ENCODE data around the gene KDM2B. TPM values are rescaled to one million over a fixed set of nuclear protein-coding genes. Genes with fewer than 3 reads are reported as not detected.

Gene KDM2B
- polyA plus RNA-seq, 1 donor from 2014 or later = 49.0 TPM

DNA sequence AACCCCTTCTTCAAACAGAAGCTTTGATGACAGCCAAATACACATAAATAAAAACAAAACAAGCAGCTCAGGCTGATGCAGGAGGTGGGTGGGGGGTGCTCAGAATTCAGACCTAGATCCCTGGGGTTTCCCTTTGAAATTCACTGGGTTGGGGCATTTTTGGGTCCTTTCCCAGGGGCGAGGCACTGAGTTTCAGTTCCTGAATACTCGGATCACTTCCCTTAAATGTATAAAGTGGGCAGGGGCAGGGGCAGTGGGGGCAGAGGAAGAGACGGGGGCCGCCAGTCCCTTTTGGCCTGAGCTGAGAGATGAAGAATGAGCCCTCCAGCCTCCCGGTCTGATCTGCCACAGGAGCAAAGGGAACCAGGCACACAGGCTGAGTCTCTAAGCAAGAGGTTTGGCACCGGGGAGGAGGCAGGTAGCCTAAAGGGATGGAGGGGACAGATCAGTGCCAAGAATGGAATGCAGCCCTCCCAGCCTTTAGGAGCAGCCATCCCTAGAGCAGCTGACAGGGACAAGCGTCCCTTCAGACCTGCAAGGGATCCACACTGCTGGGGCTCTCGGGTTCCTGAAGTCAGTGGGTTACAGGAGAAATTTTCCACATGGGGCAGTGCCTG lies 20.3 kb downstream of the KDM2B start:
- H3K27me3 Mint-ChIP-seq = no peaks in the 10 kb centered on the region
- peak overlapping the region; percentile 57 to 88 (median 80) for H3K27ac Mint-ChIP-seq
- H3K4me1 Mint-ChIP-seq = peaks cover 13 to 31% (median 30%) of the 10 kb centered on the region in 3 donors
- no peaks in the 10 kb centered on the region for H3K36me3 Mint-ChIP-seq
- no peaks in the 10 kb centered on the region for H3K9me3 Mint-ChIP-seq
- peak overlapping the region in 3 of 4 donors; percentile 10 to 50 (median 17) for H3K4me3 Mint-ChIP-seq

DNA sequence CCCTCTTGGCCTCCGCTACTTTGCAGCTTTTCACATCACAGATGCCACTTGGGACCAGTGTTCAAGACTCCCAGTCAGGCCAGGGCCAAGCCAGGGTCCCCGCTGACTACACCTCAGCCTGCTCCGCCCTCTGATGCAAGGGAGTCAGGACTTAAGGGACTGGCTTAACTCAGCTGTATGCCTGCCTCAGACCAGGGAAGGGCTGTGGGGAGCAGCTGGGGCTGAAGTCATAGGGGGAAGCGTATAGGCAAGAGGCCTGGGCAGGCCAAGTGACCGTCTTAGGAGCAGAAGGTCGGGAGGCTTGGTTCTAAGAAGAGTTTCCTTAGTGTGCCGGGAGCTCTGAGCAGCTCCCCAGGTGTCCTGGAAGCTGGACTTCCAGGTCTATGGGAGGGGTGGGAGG lies 21.9 kb downstream of the KDM2B start:
- Mint-ChIP-seq H3K27me3 (no peaks in the 10 kb centered on the region), H3K27ac (peak overlapping the region in 2 of 3 donors; percentile 80 to 94), H3K4me1 (peaks cover 13 to 31% (median 30%) of the 10 kb centered on the region in 3 donors), H3K4me3 (peak overlapping the region in 1 of 4 donors; percentile 57), H3K36me3 (no peaks in the 10 kb centered on the region), H3K9me3 (no peaks in the 10 kb centered on the region)

DNA sequence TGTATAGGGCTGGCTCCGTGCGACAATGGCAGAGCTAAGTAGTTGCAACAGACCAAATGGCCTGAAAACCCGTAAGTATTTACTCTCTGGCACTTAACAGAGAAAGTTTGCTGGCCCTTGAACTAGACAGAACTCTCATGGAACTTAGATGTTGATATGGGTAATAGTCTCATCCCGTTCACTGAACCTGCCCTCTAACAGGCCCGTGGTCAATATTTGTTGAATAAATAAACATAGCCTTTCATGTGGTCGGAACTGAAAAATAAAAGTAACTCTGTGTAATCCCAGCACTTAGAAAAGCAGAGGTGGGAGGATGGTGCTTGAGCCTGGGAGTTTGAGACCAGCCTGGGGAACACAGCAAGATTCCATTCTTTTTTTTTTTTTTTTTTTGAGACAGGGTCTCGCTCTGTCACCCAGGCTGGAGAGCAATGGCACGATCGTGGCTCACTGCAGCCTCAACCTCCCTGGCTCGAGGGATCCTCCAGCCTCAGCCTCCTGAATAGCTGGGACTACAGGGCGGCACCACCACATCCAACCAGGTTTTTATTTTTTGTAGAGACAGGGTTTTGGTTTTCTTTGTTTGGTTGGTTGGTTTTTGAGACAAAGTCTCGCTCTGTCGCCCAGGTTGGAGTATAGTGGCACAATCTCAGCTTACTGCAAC lies 29.7 kb downstream of the KDM2B start:
- Mint-ChIP-seq H3K4me1 (peaks cover 0 to 2% (median 0%) of the 10 kb centered on the region in 3 donors), H3K9me3 (no peaks in the 10 kb centered on the region), H3K36me3 (no peaks in the 10 kb centered on the region), H3K27ac (peak overlapping the region in 1 of 3 donors; percentile 50), H3K27me3 (no peaks in the 10 kb centered on the region), H3K4me3 (no peak overlapping the region)

DNA sequence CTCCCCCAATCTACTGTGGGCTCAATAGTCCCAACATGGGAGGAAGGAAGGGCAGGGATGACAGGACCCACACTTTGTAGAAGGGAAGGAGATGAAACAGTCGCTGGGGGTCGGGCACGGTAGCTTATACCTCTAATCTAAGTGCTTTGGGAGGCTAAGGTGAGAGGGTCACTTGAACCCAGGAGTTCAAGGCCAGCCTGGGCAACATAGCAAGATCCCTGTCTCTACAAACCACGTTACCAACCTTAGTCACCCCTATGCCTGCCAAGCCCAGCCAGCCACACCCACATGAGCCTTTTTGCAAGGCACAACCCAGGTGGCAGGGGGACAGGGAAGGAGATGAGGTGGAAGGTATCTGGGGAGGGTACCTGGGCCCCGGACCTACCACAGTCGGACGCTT lies 31.7 kb downstream of the KDM2B start:
- no peak overlapping the region for H3K27ac Mint-ChIP-seq

DNA sequence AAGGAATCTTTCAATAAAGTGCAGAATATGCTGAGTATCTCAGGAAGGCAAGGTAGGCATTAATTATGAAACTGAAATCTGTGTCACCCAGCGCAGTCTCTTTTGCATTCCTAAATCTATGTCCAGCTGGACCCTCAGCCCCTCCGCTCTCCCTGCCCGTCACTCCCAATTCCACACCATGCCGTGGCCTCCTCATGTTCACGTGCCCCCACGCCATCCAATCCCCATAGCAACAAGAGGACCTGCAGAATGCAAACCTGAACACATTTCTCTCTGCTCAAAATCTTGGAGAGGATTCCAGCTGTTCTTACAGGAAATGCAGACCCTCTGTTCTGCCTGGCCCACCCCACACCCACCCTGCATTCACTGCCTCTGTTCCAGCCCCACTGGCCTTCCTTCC lies 35.3 kb downstream of the KDM2B start:
- H3K9me3 Mint-ChIP-seq = no peaks in the 10 kb centered on the region

More for the DNA sequence above, 31.7 kb downstream of the KDM2B start:
- no peaks in the 10 kb centered on the region for H3K9me3 Mint-ChIP-seq
- H3K27me3 Mint-ChIP-seq = no peaks in the 10 kb centered on the region
- peaks cover 3% of the 10 kb centered on the region for H3K36me3 Mint-ChIP-seq
- H3K4me3 Mint-ChIP-seq = no peak overlapping the region
- H3K4me1 Mint-ChIP-seq = peaks cover 0 to 4% (median 1%) of the 10 kb centered on the region in 3 donors

DNA sequence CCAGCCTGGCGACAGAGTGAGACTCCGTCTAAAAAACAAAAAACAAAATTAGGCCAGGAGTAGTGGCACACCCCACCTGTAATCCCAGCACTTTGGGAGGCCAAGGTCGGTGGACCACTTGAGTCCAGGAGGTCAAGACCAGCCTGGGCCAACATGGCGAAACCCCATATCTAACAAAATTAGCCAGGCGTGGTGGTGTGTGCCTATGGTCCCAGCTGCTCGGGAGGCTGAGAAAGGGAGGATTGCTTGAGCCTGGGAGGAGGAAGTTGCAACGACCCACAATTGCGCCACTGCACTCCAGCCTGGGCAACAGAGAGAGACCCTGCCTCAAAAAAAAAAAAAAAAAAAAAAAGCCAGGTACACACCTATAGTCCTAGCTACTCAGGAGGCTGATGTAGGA lies 37.0 kb downstream of the KDM2B start:
- H3K4me3 Mint-ChIP-seq = no peak overlapping the region
- H3K27me3 Mint-ChIP-seq = no peaks in the 10 kb centered on the region
- H3K27ac Mint-ChIP-seq = no peak overlapping the region
- H3K4me1 Mint-ChIP-seq = peaks cover 1 to 2% (median 2%) of the 10 kb centered on the region in 3 donors
- peaks cover 3% of the 10 kb centered on the region for H3K36me3 Mint-ChIP-seq
- H3K9me3 Mint-ChIP-seq = no peaks in the 10 kb centered on the region

More for the DNA sequence above, 35.3 kb downstream of the KDM2B start:
- Mint-ChIP-seq H3K27me3 (no peaks in the 10 kb centered on the region), H3K27ac (no peak overlapping the region), H3K4me1 (peaks cover 0 to 2% (median 1%) of the 10 kb centered on the region in 3 donors), H3K36me3 (peaks cover 3% of the 10 kb centered on the region), H3K4me3 (no peak overlapping the region)

DNA sequence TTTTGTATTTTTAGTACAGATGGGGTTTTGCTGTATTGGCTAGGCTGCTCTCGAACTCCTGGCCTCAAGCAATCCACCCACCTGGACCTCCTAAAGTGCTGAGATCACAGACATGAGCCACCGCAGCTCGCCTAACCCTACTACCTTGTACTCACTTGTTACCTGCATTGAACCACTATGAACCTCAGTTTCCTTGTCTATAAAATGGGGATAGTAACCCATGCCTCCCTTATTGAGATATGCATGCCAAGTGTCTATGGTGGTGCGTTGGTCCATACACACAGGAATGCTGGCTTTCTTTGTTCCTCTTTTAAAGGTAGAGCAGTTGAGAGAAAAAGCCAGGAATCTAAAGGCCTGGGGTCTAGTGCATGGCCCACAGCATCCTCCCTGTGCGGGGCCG lies 40.9 kb downstream of the KDM2B start:
- H3K27ac Mint-ChIP-seq = peak overlapping the region in 2 of 3 donors; percentile 23 to 92

DNA sequence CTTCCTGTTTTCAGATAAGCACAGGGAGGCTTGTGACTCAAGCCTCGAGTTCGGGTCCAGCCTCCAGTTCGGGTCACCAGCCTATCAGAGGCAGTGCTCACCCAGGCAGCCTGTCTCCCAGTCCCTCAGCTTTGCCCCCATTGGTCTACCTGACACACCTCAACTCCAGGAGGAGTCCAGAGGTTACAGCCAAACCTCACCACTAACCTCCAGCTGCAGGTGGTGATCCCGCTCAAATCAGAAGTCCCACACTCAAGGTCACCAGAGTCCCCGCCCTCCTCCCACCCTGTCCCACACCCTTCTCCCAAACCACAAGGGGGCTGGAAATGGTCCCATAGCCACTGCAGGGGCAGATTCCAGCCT lies 42.1 kb downstream of the KDM2B start:
- peaks cover 11 to 32% (median 20%) of the 10 kb centered on the region in 3 donors for H3K4me1 Mint-ChIP-seq
- peaks cover 2% of the 10 kb centered on the region for H3K36me3 Mint-ChIP-seq
- peak overlapping the region; percentile 83 to 99 (median 95) for H3K27ac Mint-ChIP-seq
- H3K27me3 Mint-ChIP-seq = no peaks in the 10 kb centered on the region
- peak overlapping the region; percentile 77 to 98 (median 94) for H3K4me3 Mint-ChIP-seq
- H3K9me3 Mint-ChIP-seq = no peaks in the 10 kb centered on the region

More for the DNA sequence above, 40.9 kb downstream of the KDM2B start:
- peaks cover 7 to 25% (median 13%) of the 10 kb centered on the region in 3 donors for H3K4me1 Mint-ChIP-seq
- H3K27me3 Mint-ChIP-seq = no peaks in the 10 kb centered on the region
- H3K36me3 Mint-ChIP-seq = no peaks in the 10 kb centered on the region
- peak overlapping the region in 1 of 4 donors; percentile 98 for H3K4me3 Mint-ChIP-seq
- H3K9me3 Mint-ChIP-seq = no peaks in the 10 kb centered on the region

DNA sequence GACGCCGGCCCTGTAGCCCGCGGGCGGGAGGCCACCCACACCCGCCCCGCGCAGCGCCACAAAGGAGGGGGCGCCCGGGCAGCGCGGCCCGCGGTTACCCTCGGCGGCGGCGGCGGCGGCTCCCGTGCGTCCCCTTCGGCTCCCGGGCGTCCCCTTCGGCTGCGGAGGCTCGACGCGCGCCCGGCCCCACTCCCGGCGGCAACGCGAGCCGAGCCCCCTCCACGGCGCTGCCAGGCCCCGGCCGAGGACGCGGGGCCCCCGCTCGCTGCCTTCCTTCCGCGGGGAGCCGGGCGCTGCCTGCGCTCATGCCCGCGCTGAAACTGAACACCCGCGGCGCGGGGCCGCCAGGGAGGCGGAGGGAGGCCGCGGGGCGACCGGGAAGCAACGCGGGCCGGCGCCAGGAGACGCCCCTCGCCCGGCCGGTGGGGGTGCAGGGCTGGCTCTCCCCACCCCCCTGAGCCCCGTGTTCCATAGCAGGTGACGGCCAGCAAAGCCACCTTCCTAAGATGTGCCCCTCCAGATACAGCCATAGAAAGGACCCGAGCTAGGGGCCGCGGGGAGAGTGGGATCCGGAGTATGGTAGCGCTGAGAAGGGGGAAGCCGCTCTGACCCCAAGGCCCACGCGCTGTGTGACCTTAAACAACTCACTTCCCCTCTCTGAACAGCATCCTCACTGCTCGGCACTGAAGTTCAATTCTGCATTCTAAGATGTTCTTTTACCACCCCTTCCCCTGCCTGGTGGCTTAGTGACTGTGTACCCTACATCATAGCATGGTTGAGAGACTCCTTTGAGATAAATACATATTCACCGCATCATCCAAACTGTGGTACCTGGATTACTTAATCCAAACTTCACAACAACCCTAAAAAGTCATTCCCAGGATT lies 42.8 kb downstream of the KDM2B start:
- no peaks in the 10 kb centered on the region for H3K27me3 Mint-ChIP-seq
- peaks cover 15 to 32% (median 25%) of the 10 kb centered on the region in 3 donors for H3K4me1 Mint-ChIP-seq
- H3K9me3 Mint-ChIP-seq = no peaks in the 10 kb centered on the region
- H3K4me3 Mint-ChIP-seq = peak overlapping the region; percentile 88 to 98 (median 94)
- H3K27ac Mint-ChIP-seq = peak overlapping the region; percentile 83 to 99 (median 95)
- peaks cover 2% of the 10 kb centered on the region for H3K36me3 Mint-ChIP-seq

DNA sequence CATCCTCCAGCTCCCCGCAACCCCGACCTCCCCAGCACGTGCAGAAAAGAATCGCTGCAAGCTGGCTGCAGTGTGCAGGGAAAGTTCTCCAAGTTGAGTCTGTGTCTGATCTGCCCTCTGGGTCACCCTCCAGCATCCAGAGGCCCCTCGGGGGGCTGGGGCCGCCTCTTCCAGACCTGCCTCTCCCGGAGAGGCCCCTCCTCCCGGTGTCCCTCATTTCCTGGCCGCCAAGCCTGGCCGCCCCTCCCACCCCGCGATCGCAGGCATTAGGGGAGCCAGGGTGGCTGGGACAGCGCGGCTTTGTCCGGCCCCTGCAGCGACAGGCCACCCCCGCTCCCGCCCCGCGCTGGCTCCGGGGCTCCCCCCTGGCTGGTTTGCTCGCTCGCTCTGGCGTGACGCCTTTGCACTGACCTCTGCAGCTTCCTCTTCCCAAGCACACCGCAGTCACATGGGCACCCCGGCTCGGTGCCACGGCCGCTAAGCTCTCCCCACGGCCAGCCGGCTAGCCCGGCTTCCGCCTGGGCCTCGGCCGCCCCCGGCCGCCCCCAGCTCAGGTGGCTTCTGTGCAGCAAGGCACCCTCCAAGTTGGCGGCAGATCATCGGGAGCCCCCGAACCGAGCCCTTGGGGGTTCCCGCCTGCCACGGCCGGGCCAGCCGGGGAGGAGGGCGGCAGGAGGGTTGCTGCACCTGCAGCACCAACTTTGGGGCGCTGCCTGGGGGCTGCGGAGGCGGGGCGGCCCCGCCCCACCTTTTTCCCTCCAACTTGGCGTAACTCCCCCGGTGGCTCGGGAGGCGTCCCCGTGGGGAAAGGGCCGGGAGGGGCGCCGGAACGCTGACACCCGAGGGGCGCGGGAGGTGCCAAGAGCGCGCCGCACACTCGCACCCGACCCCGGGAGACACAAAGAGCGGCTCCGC lies 43.7 kb downstream of the KDM2B start:
- H3K4me3 Mint-ChIP-seq = peak overlapping the region; percentile 88 to 96 (median 90)
- no peaks in the 10 kb centered on the region for H3K9me3 Mint-ChIP-seq
- peaks cover 23 to 34% (median 32%) of the 10 kb centered on the region in 3 donors for H3K4me1 Mint-ChIP-seq
- H3K27ac Mint-ChIP-seq = peak overlapping the region; percentile 95 to 99 (median 96)
- peaks cover 2% of the 10 kb centered on the region for H3K36me3 Mint-ChIP-seq
- no peaks in the 10 kb centered on the region for H3K27me3 Mint-ChIP-seq

DNA sequence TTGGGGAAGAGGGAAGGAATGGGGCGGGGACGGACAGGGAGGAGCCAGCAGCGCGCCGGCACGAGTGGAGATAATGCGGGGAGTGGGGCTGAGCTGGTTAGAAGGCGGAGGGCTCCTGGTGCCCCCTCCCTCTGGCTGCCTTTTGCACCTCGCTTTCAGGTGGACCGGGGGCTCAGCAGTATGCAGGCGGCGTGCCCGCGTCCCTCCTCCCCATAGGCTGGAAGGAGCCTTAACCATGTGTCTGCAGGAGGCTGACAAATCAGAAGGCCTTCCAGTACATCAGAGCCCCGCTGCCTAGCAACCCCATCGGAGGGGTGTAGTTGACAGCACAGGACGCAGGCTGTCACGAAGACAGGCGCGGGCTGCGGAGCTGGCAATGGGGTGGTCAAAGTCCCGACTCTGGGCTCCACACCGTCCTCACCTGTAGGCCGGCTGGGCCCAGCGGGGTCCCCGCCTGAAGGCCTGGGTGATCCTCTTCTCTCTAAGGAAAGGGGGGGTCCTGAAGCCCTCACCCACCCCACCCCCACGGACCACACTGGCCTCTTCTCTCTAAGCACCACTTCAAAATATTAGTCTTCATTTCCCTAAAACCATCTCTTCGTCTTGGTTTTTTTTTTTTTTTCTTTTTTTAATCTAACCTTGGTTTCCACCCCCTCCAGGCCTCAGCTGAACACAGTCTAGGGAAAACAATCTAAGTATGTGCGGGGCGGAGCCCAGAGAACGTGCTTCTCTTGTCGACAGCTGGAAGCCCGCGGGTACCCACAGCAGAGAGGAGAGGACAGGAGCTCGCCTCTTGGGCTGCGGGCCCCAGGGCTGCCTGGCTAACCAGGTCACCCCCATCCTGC lies 44.5 kb downstream of the KDM2B start:
- Mint-ChIP-seq H3K9me3 (no peaks in the 10 kb centered on the region), H3K27ac (peak overlapping the region; percentile 95 to 99 (median 96)), H3K4me3 (peak overlapping the region; percentile 88 to 96 (median 90)), H3K27me3 (no peaks in the 10 kb centered on the region), H3K4me1 (peaks cover 29 to 41% (median 39%) of the 10 kb centered on the region in 3 donors), H3K36me3 (peaks cover 2% of the 10 kb centered on the region)

DNA sequence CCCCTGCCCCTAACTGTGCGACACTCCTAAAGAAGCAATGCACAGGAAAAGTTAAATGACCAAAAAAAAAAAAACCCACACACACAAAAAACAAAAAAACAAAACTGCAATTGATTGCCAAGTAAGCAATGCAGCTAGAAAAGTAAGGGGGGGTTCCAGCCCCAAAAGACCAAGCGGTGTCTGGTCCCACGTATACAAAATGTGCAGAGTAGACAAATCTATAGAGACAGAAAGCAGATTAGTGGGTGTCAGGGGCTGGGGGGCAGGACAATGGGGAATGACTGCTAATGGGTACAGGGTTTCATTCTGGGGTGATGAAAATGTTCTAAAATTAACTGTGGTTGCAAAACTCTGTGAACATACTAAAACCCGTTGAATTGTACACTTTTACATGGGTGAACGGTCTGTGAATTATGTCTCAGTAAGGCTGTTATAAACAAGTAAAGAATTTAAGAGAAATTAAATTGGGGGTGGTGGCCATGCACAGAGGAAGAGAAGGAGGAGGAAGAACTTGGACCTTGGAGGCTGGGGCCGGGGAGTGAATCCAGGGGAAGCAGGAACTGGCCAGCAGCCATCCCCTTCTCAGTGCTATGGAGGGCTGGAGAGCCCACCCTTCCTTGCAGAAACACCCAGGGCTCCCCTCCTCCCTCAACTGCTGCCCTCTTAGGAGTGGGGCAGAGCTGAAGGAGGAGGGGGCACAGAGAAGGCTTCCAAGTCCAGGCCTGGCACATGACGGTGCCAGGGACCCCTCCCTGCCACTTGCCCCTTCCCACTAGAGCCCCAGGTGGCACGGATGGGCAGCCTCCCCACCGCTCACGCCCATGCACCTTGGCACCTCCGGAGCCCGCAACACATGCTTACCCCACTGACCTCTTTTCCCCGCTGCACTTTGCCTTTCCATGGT lies 45.4 kb downstream of the KDM2B start:
- Mint-ChIP-seq H3K27me3 (no peaks in the 10 kb centered on the region), H3K36me3 (peaks cover 2% of the 10 kb centered on the region)

More for the DNA sequence above, 45.4 kb downstream of the KDM2B start:
- Mint-ChIP-seq H3K4me1 (peaks cover 37 to 50% (median 48%) of the 10 kb centered on the region in 3 donors), H3K9me3 (no peaks in the 10 kb centered on the region), H3K4me3 (peak overlapping the region; percentile 88 to 96 (median 90)), H3K27ac (peak overlapping the region; percentile 95 to 99 (median 96))
